Amniotic stem cell (primary cell): ENCODE measurements around the gene NAA25.
"Not testable (repeated sequence)": the region's sequence is repeated elsewhere in the genome, so short reads cannot be mapped to it uniquely, and the experiment has no call there.

ENCODE experiments used
- DNase-seq: peaks from one replicate; lab custom pipeline; 2025; lab: John Stamatoyannopoulos, UW

Gene NAA25

GRCh38 chr12:112009596-112009995, 99.0 kb downstream of the NAA25 start:
- DNase-seq: not testable (repeated sequence)

- no peak for DNase-seq
These were observed 99.7 kb downstream of the NAA25 start for GRCh38 chr12:112008918-112009317.

- DNase-seq: no peak
These were observed 100.6 kb downstream of the NAA25 start for GRCh38 chr12:112007945-112008344.

- no peak for DNase-seq
These were observed 102.9 kb downstream of the NAA25 start for GRCh38 chr12:112005419-112006395.

- no peak for DNase-seq
These were observed 104.5 kb downstream of the NAA25 start for GRCh38 chr12:112004041-112004440.

- no peak for DNase-seq
These were observed 107.0 kb downstream of the NAA25 start for GRCh38 chr12:112001576-112001975.

- DNase-seq: no peak
These were observed 107.8 kb downstream of the NAA25 start for GRCh38 chr12:112000820-112001219.

GRCh38 chr12:111999129-111999528, 109.5 kb downstream of the NAA25 start:
- DNase-seq: not testable (repeated sequence)

GRCh38 chr12:111998015-111998414, 110.6 kb downstream of the NAA25 start:
- DNase-seq: no peak

- DNase-seq: no peak
These were observed 111.3 kb downstream of the NAA25 start for GRCh38 chr12:111997300-111997699.

- no peak for DNase-seq
These were observed 112.7 kb downstream of the NAA25 start for GRCh38 chr12:111995782-111996480.

GRCh38 chr12:111994211-111995111, 114.1 kb downstream of the NAA25 start:
- not testable (repeated sequence) for DNase-seq

GRCh38 chr12:111993292-111994150, 115.1 kb downstream of the NAA25 start:
- no peak for DNase-seq

- no peak for DNase-seq
These were observed 116.1 kb downstream of the NAA25 start for GRCh38 chr12:111992464-111992863.

GRCh38 chr12:111991946-111992345, 116.6 kb downstream of the NAA25 start:
- DNase-seq: no peak

GRCh38 chr12:111991535-111991934, 117.0 kb downstream of the NAA25 start:
- DNase-seq: no peak

GRCh38 chr12:111984820-111985219, 123.8 kb downstream of the NAA25 start:
- no peak for DNase-seq

- DNase-seq: no peak
These were observed 126.6 kb downstream of the NAA25 start for GRCh38 chr12:111981987-111982386.

GRCh38 chr12:111980598-111980997, 128.0 kb downstream of the NAA25 start:
- no peak for DNase-seq

- no peak for DNase-seq
These were observed 130.0 kb downstream of the NAA25 start for GRCh38 chr12:111978545-111978944.

GRCh38 chr12:111976860-111977259, 131.7 kb downstream of the NAA25 start:
- DNase-seq: no peak
